Activated naive CD4-positive, alpha-beta T cell treated with anti-CD3 and anti-CD28 coated beads, Interleukin-2, amount 50 U/mL, for 24 hours (primary cell): ENCODE measurements around the gene NIT1.

ENCODE experiments used
- H3K27ac Mint-ChIP-seq: one replicate; pipeline ENCODE4 v1.8.0; 2021; ENCODE audit warnings: mild to moderate bottlenecking, mixed read lengths
- H3K27me3 Mint-ChIP-seq: one replicate; pipeline ENCODE4 v1.8.0; 2021; ENCODE audit warnings: mixed read lengths
- H3K36me3 Mint-ChIP-seq: one replicate; pipeline ENCODE4 v1.8.0; 2021; ENCODE audit warnings: mixed read lengths
- H3K4me1 Mint-ChIP-seq: one replicate; pipeline ENCODE4 v1.8.0; 2021; ENCODE audit warnings: mixed read lengths
- H3K4me3 Mint-ChIP-seq: one replicate; pipeline ENCODE4 v1.8.0; 2021; ENCODE audit warnings: mild to moderate bottlenecking, mixed read lengths
- H3K9me3 Mint-ChIP-seq: one replicate; pipeline ENCODE4 v1.8.0; 2021; ENCODE audit warnings: mixed read lengths

The NIT1 gene

DNA sequence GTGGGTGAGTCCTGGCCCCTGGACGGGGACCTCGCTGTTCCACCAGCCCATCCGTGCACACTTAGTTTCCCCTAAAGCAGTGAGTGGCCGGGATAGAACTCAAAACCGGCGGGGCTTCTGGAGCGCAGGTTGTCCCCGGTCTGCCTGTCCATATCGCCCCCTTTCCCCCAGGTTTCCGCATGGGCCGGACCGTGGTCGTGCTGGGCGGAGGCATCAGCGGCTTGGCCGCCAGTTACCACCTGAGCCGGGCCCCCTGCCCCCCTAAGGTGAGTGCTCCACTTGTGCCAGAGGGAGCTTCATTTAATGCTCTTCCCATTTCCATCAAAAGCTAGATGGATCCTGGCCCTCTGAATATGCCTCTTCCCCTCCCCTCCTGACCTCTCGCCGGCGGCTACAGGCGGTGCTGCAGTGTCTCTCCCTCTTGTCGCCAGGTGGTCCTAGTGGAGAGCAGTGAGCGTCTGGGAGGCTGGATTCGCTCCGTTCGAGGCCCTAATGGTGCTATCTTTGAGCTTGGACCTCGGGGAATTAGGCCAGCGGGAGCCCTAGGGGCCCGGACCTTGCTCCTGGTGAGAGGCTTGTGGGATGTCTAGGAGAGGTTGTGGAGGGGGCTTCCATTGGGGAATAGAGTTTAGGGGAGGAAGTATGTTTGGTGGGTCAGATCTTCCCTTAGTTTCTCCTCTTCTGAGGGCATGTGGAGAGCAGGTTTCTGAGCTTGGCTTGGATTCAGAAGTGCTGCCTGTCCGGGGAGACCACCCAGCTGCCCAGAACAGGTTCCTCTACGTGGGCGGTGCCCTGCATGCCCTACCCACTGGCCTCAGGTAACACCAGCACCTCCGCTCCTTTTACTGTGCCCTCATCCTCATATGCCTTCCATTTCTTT, 49.0 kb downstream of the NIT1 start:
- Mint-ChIP-seq H3K9me3 (no peaks in the 10 kb centered on the region), H3K36me3 (peaks cover 7% of the 10 kb centered on the region), H3K27me3 (no peaks in the 10 kb centered on the region), H3K4me1 (peaks cover 52% of the 10 kb centered on the region), H3K4me3 (peak overlapping the region; percentile 90), H3K27ac (peak overlapping the region; percentile 56)

DNA sequence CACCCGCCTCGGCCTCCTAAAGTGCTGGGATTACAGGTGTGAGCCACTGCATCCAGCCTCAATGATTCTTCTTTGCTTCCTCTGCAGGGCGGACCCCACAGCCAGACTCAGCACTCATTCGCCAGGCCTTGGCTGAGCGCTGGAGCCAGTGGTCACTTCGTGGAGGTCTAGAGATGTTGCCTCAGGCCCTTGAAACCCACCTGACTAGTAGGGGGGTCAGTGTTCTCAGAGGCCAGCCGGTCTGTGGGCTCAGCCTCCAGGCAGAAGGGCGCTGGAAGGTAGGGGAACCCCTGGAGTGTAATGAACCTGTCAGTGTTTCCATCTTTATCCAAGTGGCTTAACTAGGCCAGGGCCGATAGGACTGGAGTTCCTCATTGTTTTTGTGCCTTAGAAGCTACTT, 51.0 kb downstream of the NIT1 start:
- no peak overlapping the region for H3K27ac Mint-ChIP-seq
- no peaks in the 10 kb centered on the region for H3K27me3 Mint-ChIP-seq
- peaks cover 12% of the 10 kb centered on the region for H3K36me3 Mint-ChIP-seq
- H3K4me3 Mint-ChIP-seq: peak overlapping the region; percentile 90
- no peaks in the 10 kb centered on the region for H3K9me3 Mint-ChIP-seq
- H3K4me1 Mint-ChIP-seq: peaks cover 53% of the 10 kb centered on the region
